Measurements from ENCODE around the gene LRRC4C. TPM values are rescaled to one million over a fixed set of nuclear protein-coding genes. Genes with fewer than 3 reads are reported as not detected.

LRRC4C gene
- total RNA-seq, 1 experiment from 2014 or later, result 0.72 TPM

DNA sequence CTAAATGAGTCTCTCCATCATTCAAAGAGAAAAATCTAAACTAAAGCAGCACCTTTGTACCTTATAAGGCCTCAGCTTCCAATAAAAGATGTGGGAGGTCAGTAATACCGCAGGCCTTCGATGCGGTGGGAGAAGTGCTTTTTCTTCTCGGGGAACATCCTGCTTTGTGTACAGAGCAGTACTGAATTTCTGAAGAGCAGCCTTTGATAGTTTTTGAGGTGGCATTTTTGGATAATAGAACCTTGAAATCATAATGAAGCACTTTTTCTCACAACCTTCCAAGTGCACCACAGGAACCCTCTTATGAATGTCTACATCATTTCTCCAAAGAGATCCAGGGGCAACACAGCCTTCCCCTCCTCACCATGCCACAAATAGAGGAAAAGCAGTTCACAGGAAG is 39.6 kb downstream of the LRRC4C start:
- Mint-ChIP-seq H3K4me1 (peaks cover 6% of the 10 kb centered on the region), H3K4me3 (no peak overlapping the region), H3K27me3 (ENCODE audit: low read depth) (no peaks in the 10 kb centered on the region), H3K27ac (no peak overlapping the region), H3K9me3 (no peaks in the 10 kb centered on the region; the same call in 1 of the 2 replicates), H3K36me3 (no peaks in the 10 kb centered on the region)
- CTCF ChIA-PET, result interaction anchor here (1.2 kb wide), 1 partner anchor 8 kb away, joined by 3 read pairs; no protein-coding TSS in a partner anchor
- no peak for TF ChIP-seq SMAD3 (CRISPR knock-in tag; IDR thresholded peaks at IDR 0.05; ENCODE audit: borderline replicate concordance)
- no peak for TF ChIP-seq NFYB (CRISPR knock-in tag; conservative IDR thresholded peaks at IDR 0.05; ENCODE audit: low read depth)
- TF ChIP-seq, protein P1, sequence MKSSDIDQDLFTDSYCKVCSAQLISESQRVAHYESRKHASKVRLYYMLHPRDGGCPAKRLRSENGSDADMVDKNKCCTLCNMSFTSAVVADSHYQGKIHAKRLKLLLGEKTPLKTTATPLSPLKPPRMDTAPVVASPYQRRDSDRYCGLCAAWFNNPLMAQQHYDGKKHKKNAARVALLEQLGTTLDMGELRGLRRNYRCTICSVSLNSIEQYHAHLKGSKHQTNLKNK (CRISPR knock-in tag; IDR thresholded peaks at IDR 0.05), result no peak
- TF ChIP-seq ZNF121 (CRISPR knock-in tag; IDR thresholded peaks at IDR 0.05), result no peak
- no peak for TF ChIP-seq USF1 (CRISPR knock-in tag; IDR thresholded peaks at IDR 0.05)
- TF ChIP-seq, protein P2, sequence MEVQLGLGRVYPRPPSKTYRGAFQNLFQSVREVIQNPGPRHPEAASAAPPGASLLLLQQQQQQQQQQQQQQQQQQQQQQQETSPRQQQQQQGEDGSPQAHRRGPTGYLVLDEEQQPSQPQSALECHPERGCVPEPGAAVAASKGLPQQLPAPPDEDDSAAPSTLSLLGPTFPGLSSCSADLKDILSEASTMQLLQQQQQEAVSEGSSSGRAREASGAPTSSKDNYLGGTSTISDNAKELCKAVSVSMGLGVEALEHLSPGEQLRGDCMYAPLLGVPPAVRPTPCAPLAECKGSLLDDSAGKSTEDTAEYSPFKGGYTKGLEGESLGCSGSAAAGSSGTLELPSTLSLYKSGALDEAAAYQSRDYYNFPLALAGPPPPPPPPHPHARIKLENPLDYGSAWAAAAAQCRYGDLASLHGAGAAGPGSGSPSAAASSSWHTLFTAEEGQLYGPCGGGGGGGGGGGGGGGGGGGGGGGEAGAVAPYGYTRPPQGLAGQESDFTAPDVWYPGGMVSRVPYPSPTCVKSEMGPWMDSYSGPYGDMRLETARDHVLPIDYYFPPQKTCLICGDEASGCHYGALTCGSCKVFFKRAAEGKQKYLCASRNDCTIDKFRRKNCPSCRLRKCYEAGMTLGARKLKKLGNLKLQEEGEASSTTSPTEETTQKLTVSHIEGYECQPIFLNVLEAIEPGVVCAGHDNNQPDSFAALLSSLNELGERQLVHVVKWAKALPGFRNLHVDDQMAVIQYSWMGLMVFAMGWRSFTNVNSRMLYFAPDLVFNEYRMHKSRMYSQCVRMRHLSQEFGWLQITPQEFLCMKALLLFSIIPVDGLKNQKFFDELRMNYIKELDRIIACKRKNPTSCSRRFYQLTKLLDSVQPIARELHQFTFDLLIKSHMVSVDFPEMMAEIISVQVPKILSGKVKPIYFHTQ (CRISPR knock-in tag; IDR thresholded peaks at IDR 0.05), result no peak
- TF ChIP-seq, protein P3, sequence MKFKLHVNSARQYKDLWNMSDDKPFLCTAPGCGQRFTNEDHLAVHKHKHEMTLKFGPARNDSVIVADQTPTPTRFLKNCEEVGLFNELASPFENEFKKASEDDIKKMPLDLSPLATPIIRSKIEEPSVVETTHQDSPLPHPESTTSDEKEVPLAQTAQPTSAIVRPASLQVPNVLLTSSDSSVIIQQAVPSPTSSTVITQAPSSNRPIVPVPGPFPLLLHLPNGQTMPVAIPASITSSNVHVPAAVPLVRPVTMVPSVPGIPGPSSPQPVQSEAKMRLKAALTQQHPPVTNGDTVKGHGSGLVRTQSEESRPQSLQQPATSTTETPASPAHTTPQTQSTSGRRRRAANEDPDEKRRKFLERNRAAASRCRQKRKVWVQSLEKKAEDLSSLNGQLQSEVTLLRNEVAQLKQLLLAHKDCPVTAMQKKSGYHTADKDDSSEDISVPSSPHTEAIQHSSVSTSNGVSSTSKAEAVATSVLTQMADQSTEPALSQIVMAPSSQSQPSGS (CRISPR knock-in tag; IDR thresholded peaks at IDR 0.05; ENCODE audit: borderline replicate concordance, low read depth), result no peak
- no peak for TF ChIP-seq ZNF671 (CRISPR knock-in tag; IDR thresholded peaks at IDR 0.05)
- no peak for ATAC-seq
- POLR2A ChIA-PET, result no interaction called here
- no peak for DNase-seq (ENCODE audit: low spot score)

GRCh38 chr11:41414771-41415440 is 44.5 kb downstream of the LRRC4C start:
- CTCF ChIA-PET, result no interaction called here
- Mint-ChIP-seq H3K27ac (no peak overlapping the region), H3K27me3 (ENCODE audit: low read depth) (no peaks in the 10 kb centered on the region), H3K4me3 (no peak overlapping the region), H3K4me1 (peaks cover 29% of the 10 kb centered on the region), H3K9me3 (no peaks in the 10 kb centered on the region), H3K36me3 (no peaks in the 10 kb centered on the region)
- TF ChIP-seq PREB (CRISPR knock-in tag; IDR thresholded peaks at IDR 0.05; ENCODE audit: borderline replicate concordance) (no peak), TCF7 (CRISPR knock-in tag; IDR thresholded peaks at IDR 0.05; ENCODE audit: low read depth) (no peak), ZNF671 (CRISPR knock-in tag; IDR thresholded peaks at IDR 0.05) (no peak), STAT6 (CRISPR knock-in tag; conservative IDR thresholded peaks at IDR 0.05; ENCODE audit: low read depth) (no peak), MXD4 (CRISPR knock-in tag; IDR thresholded peaks at IDR 0.05; ENCODE audit: borderline replicate concordance) (no peak), RORB (CRISPR knock-in tag; IDR thresholded peaks at IDR 0.05) (no peak), ZNF138 (CRISPR knock-in tag; conservative IDR thresholded peaks at IDR 0.05) (no peak), NFATC4 (CRISPR knock-in tag; IDR thresholded peaks at IDR 0.05) (no peak), NR1H2 (CRISPR knock-in tag; IDR thresholded peaks at IDR 0.05) (no peak), SMAD4 (CRISPR knock-in tag; IDR thresholded peaks at IDR 0.05) (no peak), TEAD4 (CRISPR knock-in tag; IDR thresholded peaks at IDR 0.05) (no peak), ETV6 (CRISPR knock-in tag; IDR thresholded peaks at IDR 0.05) (no peak), E2F1 (CRISPR knock-in tag; IDR thresholded peaks at IDR 0.05) (no peak), ZNF416 (CRISPR knock-in tag; IDR thresholded peaks at IDR 0.05) (no peak)
- TF ChIP-seq, protein P1 (CRISPR knock-in tag; IDR thresholded peaks at IDR 0.05), result no peak
- ATAC-seq (no peak), DNase-seq (ENCODE audit: low spot score) (no peak)
- POLR2A ChIA-PET, result no interaction called here
